Dermis microvascular lymphatic vessel endothelial cell (primary cell): Measurements from ENCODE around the gene TALDO1. TPM values are rescaled to one million over a fixed set of nuclear protein-coding genes. Genes with fewer than 3 reads are reported as not detected.

Source experiments
- DNase-seq, 2 donors: peaks; one replicate each; pipeline versions ENCODE4 v3.0.0 to v3.0.0-alpha.2; 2010; ENCODE audit warnings: low read depth in 2 of 2
- total RNA-seq: library from RNA; depleted of rRNA; stranded (reverse); fragments of >200 nt; gene quantifications from 2 replicates; pipeline ENCODE4 v1.2.1, GENCODE V29; 2014

Gene TALDO1
- total RNA-seq, 1 donor from 2014 or later: 112 TPM

DNA sequence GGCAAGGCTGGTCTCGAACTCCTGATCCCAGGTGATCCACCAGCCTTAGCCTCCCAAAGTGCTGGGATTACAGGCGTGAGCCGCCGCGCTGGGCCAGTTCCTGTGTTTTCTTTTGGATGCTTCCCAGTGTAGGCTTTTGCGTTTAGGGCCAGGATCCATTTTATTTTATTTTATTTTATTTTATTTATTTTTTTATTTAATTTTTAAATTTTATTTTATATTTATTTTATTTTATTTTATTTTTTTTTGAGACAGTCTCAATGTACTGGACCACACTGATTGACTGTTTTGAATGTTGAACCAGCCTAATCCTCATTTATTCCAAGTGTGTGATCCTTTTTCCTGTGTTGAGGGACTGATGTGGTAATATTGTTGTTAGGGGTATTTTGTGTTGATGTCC, 32.8 kb upstream of the TALDO1 start:
- no peak for DNase-seq

DNA sequence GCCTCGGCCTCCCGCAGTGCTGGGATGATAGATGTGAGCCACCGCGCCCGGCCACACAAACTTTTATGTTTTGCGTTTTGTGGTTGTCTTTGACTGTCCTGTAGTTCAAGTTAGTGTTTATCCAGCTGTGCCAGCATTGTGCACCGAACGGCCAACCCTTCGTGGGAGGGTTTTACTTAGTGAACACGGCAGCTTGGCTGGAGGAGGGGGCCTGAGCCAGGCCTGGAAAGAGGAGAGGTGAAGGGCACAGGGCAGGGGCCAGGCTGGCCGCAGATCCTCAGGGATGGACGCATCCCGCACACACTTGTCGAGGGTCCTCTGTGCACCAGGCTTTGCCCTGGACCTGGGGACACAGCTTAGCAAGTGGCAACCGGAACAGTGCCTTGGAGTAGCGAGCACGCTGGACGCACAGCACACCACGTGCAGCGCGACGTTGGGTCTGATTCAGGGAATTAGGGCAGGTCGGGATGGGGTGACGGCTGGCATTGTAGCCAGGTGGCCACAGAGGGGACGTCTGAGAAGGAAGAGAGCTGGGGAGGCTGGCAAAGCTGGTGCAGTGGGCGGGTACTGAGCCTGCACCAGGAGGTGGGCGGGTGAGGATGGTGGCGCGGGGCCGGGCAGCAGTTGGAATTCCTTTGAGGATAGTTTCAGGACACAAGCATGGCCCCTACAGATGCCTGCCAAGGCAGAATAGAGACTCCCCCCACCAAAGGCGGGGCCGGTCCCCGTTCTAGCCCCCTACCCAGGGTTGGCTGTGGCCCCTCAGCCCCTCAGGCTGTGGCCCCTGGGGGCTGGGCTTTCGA, 27.8 kb upstream of the TALDO1 start:
- DNase-seq: no peak

DNA sequence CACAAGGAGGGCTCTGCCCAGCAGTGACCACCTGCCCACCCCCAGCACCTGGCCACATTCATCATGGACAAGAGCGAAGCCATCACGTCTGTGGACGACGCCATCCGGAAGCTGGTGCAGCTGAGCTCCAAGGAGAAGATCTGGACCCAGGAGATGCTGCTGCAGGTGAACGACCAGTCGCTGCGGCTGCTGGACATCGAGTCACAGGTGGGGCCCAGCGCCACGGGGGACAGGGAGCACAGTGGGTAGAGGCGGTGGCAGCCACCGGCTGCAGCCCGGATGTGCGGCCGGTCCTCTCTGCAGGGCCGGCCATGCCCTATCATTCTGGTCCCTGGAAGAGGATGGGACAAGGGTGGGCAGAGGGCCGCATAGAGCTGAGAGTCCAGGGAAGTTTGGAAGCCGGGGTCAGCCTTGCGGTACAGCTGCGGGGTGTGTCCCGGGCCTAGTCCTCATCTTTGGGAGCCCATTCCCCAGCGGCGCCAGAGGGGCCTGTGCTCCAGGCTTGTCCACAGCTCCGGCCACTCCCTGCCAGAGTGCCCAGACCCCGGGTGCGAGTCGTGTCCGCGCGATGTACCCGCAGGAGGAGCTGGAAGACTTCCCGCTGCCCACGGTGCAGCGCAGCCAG, 27.1 kb upstream of the TALDO1 start:
- no peak for DNase-seq

DNA sequence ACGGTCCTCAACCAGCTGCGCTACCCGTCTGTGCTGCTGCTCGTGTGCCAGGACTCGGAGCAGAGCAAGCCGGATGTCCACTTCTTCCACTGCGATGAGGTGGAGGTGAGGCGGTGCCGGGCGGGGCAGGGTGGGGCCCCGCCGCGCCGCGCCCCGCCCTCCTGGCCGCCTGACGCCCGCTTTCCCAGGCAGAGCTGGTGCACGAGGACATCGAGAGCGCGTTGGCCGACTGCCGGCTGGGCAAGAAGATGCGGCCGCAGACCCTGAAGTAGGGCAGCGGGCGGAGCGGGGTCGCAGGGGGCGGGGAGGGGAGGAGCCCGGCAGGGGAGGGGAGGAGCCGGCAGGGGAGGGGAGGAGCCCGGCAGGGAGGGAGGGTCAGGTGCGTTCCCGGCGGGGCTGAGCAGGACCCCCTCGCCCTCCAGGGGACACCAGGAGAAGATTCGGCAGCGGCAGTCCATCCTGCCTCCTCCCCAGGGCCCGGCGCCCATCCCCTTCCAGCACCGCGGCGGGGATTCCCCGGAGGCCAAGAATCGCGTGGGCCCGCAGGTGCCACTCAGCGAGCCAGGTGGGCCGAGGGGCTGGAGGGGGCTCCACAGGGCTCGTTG, 26.5 kb upstream of the TALDO1 start:
- peak; percentile 41 to 51 for DNase-seq

DNA sequence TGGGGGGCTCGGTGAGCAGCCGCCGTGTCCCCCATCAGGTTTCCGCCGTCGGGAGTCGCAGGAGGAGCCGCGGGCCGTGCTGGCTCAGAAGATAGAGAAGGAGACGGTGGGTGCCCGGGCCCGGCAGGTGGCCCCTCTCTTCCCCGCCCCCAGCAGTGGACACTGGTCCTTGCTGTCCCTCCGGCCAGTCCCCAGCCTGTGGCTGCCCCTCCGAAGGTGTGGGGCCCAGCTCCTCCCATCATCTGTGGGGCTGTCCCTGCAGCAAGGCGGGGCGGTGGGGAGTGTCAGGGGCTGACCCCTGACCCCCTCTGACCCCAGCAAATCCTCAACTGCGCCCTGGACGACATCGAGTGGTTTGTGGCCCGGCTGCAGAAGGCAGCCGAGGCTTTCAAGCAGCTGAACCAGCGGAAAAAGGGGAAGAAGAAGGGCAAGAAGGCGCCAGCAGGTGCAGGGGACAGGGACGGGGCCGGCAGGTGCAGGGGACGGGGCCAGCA, 26.0 kb upstream of the TALDO1 start:
- DNase-seq: no peak

DNA sequence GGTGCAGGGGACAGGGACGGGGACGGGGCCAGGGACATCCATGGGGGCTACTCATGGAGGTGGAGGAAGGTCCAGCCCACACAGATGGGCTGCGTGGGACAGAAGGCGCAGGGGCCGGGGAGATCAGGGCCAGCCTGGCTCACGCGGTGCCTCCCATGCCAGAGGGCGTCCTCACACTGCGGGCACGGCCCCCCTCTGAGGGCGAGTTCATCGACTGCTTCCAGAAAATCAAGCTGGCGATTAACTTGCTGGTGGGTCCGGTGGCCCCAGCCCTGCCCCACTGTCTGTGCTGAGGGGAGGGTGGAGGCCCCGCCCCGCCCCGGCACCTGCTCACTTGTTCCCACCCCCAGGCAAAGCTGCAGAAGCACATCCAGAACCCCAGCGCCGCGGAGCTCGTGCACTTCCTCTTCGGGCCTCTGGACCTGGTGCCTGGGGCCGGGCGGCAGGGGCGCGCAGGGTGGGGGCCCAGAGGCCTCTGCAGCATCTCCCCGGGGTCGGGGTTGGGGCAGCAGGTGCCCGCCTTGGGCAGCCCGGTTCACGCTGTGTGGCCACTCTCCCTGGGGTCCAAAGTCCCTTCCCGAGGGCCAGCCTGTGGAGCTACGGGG, 25.4 kb upstream of the TALDO1 start:
- DNase-seq: no peak

DNA sequence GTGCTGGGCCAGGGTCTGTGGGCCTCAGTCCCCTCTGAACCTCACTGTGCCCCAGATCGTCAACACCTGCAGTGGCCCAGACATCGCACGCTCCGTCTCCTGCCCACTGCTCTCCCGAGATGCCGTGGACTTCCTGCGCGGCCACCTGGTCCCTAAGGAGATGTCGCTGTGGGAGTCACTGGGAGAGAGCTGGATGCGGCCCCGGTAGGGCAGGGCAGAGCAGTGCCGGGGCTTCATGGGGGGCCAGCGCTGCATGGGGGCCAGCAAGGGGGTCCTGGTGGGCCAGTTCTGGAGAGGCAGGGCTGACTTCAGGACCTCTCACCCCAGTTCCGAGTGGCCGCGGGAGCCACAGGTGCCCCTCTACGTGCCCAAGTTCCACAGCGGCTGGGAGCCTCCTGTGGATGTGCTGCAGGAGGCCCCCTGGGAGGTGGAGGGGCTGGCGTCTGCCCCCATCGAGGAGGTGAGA, 24.9 kb upstream of the TALDO1 start:
- no peak for DNase-seq

DNA sequence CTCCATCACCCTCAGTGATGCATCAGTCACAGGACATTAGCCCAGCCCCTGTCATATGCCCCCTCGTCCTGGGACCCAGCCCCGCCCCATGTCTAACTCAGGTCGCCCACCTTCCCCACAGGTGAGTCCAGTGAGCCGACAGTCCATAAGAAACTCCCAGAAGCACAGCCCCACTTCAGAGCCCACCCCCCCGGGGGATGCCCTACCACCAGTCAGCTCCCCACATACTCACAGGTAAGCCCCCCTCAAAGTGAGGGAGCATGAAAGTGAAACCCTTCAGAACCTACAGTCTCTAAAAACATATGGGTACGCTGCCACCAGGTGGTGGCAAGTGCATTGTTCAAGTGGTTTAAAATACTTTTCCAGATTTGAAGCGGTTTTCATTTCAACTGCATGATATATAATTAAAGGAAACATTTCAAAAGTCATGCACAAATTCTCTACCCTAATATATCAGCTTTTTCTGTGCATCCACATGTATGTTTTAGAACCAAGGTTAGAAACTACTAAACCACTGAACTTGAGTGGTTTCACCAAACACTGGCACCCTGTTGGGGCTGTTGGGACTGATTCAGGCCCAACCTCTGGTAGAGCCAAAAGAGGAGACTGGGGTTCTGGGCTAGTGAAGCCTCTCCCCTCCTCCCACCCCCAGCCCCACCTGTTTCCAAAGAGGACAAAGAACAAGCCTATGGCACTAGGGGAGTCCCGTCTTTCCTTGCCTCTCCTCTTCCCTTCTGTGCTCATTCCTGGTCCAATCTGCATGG, 24.0 kb upstream of the TALDO1 start:
- peak; percentile 55 to 66 for DNase-seq

DNA sequence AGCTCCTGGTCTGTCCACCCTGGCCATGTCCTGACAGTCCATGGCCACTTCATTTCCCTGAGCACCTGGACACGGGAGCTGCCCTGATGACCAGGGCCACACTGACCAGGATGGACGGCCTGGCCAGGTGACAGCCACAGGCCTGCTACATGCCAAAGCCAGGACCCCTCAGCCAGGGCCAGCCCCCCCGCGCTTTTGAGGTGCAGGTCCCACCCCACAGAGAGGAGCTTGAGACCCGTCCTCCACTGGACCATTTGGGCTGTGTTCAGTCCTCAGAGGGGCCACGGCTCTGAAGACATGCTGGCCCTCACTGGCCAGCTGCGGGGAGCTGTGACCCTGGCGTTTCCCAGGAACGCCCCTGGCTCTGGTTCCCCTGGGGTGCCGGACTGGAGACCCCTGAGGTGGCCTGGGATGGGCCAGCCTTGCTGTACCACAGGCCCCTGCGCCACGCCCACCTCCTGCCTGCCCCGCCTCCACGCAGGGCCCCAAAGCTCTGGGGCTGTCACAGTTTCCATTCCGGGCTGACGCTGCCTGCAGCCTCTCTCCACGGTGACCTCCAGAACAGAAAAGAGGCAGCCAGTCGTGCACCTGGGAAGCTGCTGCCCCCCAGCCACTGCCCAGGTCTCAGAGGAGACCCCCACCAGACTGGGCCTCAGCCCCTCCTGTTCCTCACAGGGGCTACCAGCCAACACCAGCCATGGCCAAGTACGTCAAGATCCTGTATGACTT, 23.1 kb upstream of the TALDO1 start:
- no peak for DNase-seq

DNA sequence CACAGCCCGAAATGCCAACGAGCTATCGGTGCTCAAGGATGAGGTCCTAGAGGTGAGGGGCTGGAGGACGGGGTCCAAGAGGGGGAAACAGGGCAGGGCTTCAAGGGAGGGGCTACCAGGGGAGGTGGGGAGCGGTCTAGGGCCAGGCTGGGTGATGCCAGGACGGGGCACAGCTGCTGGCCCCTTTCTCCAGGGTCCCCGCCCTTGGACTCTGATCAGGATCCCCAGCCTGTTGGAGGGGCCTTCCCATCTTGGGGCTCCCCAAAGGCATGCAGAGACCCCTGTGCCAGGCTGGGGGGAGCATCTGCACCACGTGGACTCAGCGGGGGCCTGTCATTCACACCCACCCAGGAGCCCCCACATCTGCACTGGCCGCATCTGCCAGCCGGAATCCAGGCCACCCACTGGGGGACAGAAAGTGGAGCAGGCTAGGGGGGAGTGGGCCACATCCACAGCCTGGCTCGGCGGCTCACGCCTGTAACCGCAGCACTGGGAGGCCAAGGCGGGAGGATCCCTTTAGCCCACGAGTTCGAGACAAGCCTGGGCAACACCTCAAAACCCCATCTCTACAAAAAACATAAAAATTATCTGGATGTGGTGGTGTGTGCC, 22.4 kb upstream of the TALDO1 start:
- DNase-seq: no peak

DNA sequence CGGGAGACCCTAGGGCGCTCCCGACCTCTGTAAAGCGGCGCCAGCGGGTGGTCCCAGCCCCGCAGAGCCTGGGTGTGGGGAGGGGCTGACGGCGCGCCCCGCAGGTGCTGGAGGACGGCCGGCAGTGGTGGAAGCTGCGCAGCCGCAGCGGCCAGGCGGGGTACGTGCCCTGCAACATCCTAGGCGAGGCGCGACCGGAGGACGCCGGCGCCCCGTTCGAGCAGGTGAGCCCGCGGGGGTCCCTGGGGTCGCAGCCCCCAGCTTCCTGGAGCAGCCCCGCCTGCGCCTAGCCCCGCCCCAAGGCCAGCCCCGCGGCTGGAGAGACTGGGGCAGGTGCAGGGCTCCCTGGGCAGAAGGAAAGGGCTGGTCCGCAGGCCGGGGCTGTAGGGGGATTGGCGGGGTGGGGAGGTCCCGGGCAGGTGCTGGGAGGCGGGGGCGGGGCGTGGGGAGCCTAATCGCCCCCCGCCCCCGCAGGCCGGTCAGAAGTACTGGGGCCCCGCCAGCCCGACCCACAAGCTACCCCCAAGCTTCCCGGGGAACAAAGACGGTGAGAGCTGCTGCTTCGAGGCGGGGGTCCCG, 21.6 kb upstream of the TALDO1 start:
- no peak for DNase-seq

DNA sequence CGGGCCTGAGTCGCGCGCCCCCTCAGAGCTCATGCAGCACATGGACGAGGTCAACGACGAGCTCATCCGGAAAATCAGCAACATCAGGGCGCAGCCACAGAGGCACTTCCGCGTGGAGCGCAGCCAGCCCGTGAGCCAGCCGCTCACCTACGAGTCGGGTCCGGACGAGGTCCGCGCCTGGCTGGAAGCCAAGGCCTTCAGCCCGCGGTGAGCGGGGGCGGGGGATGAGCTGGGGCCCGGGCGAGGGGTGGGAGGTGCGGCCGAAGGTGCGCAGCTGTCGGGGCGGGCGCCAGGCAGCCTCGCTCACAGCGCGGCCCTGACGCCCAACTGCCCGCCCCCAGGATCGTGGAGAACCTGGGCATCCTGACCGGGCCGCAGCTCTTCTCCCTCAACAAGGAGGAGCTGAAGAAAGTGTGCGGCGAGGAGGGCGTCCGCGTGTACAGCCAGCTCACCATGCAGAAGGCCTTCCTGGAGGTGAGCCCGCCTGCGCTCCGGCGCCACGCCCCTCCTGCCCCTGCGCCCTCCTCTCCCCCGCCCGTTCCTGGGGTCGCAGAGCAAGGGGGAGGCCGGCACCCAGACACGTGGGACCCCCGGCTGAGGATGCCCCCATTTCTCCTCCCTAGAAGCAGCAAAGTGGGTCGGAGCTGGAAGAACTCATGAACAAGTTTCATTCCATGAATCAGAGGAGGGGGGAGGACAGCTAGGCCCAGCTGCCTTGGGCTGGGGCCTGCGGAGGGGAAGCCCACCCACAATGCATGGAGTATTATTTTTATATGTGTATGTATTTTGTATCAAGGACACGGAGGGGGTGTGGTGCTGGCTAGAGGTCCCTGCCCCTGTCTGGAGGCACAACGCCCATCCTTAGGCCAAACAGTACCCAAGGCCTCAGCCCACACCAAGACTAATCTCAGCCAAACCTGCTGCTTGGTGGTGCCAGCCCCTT, 20.7 kb upstream of the TALDO1 start:
- peak; percentile 48 to 58 for DNase-seq

DNA sequence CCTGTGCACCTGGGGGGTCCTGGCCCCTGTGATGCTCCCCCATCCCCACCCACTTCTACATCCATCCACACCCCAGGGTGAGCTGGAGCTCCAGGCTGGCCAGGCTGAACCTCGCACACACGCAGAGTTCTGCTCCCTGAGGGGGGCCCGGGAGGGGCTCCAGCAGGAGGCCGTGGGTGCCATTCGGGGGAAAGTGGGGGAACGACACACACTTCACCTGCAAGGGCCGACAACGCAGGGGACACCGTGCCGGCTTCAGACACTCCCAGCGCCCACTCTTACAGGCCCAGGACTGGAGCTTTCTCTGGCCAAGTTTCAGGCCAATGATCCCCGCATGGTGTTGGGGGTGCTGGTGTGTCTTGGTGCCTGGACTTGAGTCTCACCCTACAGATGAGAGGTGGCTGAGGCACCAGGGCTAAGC, 20.0 kb upstream of the TALDO1 start:
- no peak for DNase-seq

DNA sequence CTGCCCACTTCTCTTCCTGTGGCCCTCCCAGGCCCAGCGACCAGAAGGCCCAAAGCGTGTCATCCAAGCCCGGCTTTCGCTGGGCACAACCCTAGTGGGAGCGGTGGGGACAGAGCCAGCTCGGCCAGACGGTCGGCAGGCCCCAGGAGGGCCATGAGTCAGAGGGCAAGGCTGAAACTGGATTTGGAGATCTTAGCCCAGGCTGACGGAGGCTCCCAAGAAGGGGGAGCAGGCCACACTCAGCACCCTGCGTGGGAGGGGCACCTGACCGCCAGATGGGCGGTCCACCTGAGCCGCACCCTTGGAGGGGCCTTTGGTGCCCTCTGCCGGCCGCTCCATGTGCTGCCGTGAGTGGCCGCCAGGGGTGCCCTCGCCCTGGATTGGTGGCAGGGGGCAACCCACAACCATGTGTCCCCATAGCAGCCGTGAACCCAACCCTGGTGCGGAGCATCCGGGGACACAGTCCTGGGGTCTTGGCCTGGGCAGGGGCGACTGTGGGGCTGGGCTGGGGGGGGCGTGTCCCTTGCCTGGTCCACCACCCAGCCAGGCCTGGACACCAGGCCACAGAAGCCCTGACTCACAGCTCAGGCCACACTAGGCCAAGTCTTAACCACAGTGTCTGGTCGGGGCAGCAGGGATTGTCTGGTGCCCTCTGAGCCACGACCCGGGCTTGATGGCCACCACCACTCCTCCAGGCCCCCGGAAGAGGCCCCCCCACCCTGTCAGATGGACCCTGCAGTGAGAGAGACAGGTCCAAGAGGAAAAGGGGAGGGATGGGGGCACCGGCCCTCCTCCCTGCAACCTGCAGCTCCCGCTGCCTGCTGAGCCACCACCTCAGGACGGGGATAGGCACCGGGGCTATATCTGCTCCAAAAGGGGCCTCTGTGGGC, 19.2 kb upstream of the TALDO1 start:
- DNase-seq: peak in 1 of 2 donors; percentile 63

DNA sequence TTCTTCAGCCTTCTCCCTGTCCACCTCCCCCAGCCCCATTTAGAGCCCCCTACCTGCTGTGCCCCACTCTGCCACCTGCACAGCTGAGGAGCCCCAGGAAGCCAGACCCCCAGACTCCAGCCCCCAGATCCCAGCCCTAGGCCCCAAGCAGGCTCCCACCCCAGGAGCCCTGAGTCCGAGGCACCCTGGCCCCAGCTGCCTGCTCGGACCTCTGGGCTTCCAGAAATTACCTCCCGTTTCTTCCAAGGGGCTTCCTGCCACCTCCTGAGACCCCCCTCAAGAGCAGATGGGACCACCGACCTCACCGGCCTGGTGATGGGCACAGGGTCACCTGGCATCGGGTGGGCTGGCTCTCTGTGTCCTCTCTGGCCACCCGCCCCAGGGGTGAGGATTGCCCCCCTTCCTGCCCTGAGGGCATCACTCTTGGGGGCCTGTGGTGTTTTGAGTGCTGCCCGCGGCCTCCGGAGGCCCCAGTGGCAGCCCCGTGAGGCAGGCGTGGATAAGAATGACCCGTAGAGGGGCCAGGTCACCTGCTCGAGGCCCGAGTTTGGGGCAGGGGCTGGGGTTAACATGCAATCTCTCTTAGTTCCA, 18.3 kb upstream of the TALDO1 start:
- DNase-seq: no peak

DNA sequence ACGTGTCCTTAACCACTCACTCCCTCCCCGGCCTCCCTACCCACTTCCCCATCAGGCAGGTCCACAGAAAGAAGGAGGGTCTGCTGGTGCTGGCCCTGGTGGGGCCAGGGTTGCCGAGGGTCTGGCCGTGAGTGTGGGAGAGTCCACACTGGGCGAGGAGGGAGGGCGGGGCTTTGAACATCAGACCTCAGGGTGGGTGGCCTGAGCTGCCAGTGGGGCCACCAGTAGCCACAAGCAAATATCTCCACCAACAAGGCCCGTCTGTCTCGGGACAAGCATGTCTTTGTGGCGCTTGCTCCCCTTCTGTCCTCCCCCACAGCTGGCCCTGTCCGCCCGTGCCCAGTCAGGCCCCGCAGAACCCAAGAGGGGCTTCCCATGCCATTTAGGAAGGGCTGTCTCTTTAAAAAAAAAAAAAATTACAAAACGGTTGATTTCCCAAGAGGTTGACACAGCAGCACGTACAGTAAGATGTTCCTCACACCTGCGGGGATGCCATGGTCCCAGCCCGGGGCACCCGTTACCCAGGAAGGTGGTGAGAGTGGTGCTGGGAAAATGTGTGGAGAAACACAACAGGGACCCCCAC, 17.7 kb upstream of the TALDO1 start:
- no peak for DNase-seq

DNA sequence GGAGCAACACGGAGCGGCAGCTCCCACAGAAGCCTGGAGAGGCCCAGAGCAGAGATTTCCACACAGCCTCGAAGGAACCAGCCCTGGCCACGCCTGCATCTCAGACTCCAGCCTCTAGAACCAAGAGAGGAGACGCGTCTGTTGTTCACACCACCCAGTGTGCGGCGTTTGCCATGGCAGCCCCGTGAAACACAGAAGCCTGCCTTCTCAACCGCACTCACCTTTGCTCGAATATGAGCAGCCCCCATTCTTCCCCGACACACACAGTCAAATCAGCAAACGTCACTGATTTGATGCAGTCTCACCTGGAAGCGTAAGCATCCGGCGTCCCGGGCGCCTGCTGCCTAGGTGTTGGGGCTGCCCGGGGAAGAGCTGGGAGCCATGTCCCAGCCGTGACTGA, 14.2 kb upstream of the TALDO1 start:
- DNase-seq: no peak
